NCI-H1048 (cell line): ENCODE measurements around the gene DIS3L2.
"Not testable (repeated sequence)": the region's sequence is repeated elsewhere in the genome, so short reads cannot be mapped to it uniquely, and the experiment has no call there.

Source experiments
- DNase-seq: peaks from one replicate; lab custom pipeline; 2025; lab: John Stamatoyannopoulos, UW

The DIS3L2 gene

DNA sequence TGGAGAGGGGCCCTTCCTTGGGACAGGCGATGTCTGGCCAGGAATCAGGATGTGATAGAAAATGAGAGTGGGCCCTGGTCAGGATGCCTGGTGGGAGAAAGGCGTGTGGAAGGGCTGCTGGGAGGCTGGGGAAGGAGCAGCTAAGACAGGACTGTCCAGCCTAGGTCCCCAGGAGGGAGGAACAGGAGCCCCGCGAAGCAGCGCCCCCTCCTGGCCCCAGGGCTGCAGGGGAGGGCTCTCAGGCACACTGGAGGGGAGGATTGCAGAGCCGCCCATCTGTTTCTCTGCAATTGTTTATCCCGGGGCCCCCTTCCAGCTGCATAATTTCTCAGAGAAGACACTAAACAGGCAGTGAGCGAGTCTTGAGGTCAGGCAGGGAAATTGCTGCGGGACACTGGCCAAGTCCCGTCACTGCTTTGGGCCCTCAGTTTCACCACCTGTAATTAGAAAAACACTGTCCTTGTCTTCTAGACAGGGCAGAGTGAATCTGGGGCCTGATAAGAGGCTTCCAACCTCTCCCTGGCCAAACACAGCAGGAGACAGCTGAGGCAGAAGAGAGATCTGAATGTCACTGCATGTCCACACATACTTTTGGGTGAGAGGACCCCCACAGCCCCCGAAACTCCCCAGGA is 31.4 kb upstream of the DIS3L2 start:
- DNase-seq: no peak

DNA sequence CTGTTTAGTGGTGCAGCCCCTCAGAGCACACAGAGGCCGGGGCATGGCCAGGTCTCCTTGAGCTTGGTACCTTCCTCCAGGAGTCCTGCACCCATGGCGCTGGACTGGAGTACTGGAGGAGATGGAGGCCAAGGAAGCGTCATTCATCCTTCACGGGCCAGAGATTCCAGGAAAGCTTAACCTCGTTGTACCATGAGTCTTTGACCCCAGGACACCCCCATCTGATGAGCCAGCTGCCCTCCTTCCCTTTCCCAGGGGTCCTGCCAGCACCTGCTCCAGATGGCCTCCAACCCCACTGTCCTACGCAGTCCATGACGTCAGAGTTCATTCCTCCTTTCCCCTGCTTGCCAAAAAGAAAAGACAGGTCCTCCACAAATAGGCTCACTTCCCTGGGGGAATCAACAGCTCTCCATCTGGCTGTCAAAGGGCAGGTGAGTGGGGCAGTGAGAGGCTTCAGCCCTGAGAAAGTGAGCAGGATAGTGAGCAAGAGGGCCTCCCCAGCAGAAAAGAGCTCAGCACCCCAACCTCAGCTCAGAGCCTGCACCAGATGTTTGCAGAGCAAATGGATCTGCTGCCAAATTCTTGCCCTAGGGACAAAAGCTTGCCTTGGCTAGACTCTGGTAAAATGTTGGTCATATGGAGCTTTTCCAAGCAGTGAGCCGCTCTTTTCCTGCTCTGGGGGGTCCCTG is 30.8 kb upstream of the DIS3L2 start:
- DNase-seq: no peak

DNA sequence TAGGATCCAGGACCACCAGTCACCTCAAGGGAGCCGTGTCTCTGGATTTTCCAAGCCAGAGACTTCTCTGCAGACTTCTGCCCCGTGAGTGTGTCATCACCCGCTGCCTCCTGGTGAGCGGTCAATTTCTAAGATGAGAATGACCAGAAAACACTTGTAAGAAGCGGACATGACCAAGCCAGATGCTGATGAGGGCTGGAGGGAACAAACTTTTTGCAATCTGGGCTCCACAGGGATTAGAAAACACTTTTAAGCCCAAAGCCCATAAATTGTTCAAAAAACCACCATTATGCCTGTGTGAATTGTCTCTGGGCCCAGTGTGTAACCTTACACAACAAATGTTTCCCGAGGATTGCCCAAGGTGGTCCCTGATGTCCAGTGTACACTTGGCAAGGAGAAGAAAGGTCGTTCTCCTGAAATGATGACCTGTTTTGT is 30.0 kb upstream of the DIS3L2 start:
- DNase-seq: no peak

DNA sequence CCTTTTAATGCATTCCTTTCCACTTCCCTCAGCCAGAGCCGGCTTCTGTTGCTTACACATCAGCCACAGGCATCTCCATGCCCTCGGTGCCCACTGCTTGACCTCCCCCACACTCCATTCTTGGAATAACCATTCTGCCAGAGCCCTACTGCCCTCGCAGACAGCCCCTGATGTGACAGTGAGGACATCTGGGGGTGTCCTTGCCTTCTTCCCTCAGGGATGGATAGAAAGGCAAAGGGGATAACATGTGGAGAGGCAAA is 28.9 kb upstream of the DIS3L2 start:
- no peak for DNase-seq

DNA sequence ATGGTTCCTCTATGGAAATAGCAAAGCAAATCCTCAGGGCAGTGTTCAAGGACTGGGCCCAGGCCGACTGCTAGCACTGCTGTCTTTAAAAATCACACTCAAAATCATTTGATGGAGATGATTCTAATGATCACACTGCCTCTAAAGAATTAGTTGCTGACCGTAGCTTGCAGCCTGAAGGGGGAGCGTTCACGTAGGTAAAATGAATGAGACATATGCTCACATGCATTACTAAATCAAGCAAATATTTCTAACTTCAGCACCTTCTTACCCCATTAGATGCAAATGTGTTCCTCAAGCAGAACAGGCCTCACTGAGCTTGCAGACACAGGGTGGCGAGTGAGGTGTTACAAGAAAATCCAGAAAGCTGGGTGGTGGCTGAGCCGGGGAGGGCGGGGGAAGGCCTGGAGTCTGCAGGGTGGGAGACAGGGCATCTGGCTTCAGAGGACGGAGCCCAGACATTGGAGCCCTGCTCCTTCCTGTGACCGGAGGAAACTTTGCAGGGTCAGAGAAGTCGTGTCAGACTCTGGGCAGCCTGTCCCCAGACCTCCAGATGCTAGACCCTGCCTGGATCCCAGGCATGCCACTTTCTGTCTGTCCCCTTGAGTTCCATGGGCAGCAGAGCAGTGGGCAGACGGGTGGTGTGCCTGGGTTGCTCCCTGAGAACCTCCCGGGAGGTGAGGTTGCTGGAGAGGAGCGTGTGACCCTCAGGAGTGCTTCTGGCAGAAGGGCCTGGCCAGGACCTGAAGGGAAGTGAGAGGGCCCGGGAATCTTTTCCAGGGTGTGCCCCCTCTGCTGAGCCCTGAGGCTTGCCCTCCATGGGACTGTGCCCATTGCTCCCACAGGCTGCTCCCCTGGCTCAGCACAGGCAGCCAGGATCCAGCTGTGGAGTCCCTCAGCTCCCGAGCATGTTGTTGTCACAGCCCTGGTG is 28.3 kb upstream of the DIS3L2 start:
- no peak for DNase-seq

DNA sequence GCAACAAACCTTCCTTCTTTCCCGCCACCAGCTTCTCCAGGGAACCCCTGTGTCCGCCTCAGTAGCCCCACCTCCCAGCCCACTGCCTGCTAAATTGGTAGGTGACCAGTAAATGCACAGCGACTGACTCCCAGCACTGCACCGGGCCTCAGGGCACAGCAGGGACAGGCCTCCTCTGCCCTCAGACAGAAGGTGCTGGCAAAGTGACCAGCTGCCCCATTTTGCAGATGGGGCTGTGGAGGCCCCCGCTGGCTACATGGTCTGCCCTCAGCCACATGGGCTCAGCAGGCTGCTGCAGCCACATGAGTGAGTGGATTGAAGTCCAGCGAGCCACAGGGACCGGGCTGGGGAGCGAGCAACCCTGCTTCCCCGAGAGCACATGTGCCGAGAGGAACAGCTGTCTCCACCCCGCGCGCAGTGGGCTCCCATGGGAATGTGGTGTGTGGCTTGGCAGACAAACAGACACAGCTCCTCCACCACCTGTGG is 27.6 kb upstream of the DIS3L2 start:
- no peak for DNase-seq

DNA sequence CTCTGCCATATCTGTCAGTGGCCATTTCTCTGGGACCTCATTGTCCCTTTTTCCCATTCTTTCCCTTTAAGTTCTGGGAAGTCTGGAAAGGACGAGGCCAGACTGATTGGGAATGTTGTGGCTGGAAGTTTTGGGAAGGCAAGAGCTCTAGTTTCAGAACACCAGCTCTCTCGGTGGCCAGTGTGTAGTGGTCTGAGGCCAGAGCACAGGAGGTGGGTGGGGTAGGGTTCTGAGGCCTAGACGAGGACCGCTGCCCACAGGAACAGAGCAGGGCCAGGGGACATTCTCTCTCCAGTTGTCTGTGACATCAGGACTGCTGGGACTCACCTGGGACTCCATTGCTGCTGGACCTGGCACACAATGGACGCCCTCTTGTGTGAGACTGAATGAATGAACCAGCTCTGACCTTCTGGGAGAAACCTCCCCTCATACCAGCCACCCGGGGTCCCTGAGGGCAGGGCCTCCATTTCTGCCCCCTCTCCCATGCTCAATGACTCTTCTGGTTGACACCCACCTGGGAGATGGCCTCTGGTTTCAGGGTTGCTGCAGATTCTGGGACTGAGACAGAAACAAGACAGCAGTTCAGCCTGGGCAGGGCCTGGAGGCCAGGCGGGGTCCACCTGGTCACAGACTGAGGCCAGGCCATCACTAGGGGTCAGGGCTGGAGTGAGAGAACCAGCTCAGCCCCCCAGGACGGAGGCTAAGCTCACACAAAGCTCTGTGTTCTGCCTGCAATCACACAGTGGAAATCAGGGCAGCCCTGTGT is 26.9 kb upstream of the DIS3L2 start:
- DNase-seq: no peak

DNA sequence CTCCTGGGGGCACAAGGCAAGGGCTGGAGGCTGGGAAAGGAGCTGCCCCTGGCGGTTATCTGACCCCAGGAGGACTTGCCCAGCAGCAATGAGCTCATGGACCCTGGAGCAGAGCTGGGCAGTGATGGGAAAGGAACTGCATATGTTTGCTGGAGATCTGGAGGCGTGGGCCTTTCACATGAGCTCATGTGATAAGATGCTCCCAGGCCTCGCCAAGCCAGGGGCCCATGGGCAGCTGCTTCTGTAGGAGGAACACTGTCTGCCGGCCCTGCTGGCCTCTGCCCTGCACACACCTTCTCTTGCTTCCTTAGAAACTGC is 26.3 kb upstream of the DIS3L2 start:
- DNase-seq: no peak

DNA sequence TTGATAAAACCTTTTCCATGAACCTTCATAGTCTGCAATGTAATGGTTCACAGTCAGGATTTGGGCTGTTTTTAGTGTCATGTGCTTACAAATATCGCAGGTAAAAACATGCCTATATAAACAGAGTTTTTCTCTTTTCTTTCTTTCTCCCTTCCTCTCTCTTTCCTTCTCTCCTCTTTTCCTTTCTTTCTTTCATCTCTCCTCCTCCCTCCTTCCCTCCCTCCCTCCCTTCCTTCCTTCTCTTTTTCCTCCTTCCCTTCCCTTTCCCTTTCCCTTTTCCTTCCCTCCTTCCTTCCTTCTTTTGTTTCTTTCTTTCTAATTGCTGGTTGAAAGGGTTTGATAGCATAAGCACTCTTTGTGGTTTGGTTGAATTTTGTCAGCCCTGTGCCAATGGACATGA is 25.7 kb upstream of the DIS3L2 start:
- no peak for DNase-seq

DNA sequence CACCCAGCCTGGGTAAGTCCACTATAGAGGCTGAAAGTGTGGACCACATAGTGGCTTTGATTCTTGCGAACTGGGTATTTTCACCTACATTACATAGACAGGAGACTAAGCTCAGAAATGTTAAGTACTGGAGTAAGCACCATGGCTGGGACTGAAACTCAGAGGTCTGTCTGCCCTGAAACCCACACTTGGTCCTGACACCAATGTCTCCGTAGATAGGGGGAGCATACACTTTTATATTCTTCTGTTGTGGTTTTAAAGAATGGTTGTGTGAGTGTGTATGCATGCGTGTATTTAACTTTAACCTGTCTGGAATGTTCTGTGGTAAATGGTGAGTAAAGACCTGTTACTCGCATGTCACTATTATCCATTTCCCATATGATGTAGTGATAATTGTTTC is 25.0 kb upstream of the DIS3L2 start:
- DNase-seq: no peak

DNA sequence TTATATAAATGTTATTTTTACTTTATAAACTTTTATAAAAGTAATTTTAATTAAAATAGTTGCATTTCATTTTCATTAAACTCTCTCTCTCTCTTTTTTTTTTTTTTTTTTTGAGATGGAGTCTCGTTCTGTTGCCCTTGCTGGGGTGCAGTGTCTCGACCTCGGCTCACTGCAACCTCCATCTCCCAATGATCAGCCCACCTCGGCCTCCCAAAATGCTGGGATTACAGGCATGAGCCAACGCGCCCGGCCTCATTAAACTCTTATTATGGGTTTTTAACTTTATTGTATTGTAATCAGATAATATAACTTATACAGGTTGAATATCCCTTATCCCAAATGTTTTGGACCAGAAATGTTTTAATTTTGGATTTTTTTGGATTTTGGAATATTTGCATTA is 24.5 kb upstream of the DIS3L2 start:
- no peak for DNase-seq

DNA sequence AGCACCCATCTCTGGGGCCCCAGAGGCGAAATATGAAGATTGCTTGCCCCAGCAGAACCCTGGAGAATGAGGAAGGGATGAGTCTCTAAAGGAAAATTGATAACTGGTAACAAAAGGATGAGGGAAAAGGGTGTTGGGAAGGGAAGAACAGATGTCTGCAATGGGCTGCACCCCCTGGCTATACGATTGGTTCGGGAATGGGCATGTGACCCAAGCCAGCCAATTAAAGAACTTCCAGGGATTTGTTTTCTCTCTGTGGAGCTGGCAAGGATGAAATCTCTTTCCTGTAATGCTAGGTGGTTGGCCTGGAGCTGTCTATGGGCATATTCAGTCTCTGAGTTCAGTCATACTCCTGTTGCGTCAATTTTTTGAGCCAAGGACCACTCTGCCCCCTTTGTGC is 22.5 kb upstream of the DIS3L2 start:
- DNase-seq: no peak

DNA sequence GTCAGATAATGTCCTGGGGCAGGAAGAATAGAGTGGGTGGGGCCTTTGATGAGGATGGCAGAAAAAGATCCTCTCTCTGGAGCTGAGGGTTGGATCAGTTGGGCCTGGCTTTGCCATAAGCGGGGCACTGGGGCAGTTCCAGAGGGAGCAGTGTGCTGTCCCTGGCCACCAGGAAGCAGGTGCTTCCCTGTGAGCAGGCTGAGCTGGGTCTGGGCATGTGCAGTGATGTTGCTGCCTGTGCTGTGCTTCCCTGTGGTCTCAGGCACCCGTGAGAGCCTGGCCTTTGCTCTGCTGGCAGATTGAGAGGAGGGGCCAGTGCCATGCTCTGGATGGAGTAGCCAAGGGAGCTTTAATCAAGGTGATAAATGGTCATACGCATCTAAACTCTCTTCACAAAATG is 20.7 kb upstream of the DIS3L2 start:
- no peak for DNase-seq

DNA sequence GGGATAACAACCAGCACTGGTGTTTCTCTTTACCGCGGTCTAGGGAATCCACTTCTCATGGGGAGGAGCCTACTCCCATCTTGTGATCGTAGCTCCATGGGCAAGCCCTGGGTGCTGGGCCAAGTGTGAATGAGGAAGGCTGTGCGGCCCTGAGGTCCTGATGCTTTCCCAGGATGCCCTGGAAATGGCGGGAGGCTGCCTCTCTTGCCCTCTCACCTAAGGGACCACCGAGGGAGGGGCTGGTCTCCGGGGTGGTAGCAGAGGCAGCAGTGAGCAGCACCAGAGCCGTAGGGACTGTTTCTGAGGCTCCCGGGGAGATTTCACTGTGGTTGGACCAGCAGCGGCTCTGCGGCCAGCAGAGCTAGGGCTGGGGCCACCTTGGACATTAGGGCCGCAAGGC is 19.8 kb upstream of the DIS3L2 start:
- no peak for DNase-seq

DNA sequence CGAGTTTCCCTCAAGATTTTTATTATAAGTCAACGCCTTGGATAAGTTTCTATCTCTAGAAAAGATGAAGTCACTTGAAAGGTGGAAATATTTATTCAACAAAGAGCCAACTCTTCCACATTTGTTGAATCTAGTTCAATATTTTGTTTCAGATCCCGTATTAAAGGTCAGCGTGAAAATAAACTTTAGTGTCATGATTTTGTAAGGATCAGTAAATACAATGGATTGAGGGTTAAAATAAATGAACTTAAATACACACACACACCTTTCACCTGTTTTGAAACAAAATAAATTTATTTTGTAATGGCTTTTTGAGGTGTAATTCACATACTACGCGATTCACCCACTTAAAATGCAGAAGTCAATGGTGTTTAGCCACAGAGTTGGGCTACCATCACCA is 19.3 kb upstream of the DIS3L2 start:
- no peak for DNase-seq

DNA sequence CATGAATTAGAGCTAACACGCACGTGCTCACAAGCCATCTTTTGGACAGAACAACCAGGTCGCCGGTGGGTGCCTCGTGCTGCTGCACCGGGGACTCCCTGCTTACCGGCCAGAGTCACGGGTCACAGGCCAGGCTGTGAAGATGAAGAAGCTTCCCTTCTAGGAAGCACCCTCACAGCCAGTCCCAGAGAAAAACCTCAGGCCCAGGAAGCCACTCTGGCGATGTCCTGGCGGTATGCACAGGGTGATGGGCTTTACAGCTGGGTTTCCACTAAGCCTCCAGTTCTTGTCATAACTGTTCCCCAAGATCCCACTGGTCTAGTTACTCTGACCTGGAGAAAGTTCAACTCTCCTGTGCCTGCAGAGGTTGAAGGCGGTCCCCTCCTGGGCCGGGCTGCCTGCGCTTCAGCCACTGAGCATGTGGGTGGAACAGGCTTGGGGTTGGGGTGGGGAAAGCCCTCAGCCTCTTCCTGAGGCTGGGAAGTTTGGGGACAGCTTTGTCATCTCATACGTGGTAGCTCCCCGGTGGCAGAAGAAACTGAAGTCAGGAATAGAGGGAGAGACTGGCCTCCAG is 15.2 kb upstream of the DIS3L2 start:
- DNase-seq: no peak

DNA sequence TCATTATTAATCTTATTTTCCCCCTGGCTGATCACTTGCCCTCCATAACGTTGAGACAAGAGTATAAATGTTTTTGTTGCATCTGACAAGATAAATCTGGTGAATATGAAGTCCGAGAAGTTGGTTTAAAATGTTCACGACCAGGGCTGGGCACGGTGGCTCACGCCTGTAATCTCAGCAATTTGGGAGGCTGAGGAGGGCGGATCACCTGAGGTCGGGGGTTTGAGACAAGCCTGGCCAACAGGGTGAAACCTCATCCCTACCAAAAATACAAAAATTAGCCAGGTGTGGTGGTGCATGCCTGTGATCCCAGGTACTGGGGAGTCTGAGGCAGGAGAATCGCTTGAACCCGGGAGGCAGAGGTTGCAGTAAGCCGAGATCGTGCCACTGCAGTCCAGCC is 14.4 kb upstream of the DIS3L2 start:
- not testable (repeated sequence) for DNase-seq

DNA sequence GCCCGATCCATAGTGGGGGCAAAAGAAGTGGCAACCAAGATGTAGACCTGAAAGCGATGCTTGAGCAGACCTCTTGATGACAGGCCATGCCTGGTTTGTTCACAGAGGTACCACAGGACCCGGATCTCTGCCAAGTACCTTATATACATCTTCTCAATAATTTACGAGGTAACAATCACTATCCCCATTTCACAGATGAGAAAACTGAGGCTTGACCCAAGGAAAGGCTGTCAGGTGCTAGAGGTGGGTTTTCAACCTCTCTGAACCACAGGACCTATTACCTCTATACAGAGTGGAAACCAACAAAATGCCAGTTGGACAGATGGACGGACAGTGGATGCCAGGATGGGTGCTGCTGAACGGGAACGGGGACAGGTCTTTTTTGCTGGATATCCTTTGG is 13.8 kb upstream of the DIS3L2 start:
- DNase-seq: no peak

DNA sequence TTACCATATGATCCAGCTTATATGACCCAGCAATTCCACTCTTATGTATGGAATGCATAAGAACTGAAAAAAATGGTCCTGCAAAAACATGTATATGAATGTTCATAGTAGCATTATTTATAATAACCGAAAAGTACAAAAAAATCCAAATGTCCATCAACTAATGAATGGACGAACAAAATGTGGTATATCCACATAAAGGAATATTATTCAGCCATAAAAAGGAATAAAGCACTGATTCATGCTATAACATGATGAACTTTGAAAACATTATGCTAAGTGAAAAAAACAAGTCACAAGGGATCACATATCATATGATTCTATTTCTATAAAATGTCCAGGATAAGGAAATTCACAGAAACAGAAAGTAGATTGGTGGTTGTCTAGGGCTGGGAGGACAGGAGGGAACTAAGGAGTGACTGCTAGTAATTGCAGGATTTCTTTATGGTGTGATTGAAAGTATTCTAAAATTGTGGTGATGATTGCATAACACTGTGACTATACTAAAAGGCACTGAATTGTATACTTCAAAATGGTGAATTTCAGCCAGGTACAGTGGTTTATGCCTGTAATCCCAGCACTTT is 10.0 kb upstream of the DIS3L2 start:
- no peak for DNase-seq

DNA sequence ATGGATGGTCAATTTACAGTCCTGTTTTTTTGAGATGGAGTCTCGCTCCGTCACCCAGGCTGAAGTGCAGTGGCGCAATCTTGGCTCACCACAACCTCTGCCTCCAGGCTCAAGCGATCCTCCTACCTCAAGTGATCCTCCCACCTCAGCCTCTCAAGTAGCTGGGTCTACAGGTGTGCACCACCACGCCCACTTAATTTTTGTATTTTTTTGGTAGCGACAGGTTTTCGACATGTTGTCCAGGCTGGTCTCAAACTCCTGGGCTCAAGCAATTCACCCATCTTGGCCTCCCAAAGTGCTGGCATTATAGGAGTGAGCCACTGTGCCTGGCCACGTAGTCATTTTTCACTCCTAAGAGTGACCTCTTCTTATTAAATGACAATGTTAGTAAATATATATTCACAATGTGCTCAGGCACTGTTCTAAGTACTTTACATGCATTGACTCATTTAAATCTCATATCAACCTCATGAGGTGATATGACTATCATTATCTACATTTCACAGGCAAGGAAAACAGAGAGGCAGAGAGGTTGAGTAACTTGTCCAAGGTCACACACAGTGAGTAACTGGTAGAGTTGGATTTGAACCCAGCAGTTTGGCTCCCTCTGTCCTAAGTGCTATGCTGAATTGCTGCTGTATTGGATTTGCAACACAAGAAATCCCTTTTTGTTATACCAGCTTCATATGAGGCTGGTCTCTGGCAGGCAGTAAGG is 5.6 kb upstream of the DIS3L2 start:
- no peak for DNase-seq
